ENCODE measurements around the gene CPED1.
"Not testable (repeated sequence)": the region's sequence is repeated elsewhere in the genome, so short reads cannot be mapped to it uniquely, and the experiment has no call there.

The CPED1 gene

DNA sequence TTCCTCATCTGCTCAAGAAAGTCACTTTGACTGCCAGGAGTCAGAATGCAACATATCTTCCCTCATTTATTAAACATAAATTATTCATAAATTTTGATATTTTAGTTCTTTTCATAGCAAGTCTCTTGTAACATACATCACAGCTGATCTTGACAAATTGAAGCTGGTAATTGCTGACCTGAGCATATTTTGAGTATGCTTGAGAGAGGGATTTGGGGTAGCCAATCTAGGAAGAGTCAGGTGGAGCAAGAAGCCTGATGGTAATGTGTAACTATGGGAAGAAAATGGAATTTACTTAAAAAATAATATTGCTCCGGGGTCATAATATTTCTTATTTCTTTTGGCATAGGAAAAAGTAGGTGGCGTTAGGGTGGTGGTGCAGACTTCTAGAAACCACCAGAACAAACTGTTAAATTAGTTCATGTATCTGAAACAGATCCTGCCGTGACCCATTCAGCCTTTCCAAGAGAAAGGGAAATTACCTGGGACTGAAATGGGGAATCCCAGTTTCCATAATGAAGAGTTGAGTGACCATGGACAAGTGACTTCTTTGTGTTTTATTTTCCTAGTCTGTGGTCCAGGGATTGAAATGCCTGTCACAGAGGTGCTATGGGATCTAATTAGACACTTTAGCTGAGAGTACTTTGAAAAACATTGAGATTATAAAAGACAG is 12.9 kb downstream of the CPED1 start:
- TF ChIP-seq, protein P1, sequence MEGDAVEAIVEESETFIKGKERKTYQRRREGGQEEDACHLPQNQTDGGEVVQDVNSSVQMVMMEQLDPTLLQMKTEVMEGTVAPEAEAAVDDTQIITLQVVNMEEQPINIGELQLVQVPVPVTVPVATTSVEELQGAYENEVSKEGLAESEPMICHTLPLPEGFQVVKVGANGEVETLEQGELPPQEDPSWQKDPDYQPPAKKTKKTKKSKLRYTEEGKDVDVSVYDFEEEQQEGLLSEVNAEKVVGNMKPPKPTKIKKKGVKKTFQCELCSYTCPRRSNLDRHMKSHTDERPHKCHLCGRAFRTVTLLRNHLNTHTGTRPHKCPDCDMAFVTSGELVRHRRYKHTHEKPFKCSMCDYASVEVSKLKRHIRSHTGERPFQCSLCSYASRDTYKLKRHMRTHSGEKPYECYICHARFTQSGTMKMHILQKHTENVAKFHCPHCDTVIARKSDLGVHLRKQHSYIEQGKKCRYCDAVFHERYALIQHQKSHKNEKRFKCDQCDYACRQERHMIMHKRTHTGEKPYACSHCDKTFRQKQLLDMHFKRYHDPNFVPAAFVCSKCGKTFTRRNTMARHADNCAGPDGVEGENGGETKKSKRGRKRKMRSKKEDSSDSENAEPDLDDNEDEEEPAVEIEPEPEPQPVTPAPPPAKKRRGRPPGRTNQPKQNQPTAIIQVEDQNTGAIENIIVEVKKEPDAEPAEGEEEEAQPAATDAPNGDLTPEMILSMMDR (IDR thresholded peaks at IDR 0.05; ENCODE audit: insufficient read depth, low read depth, low read length, missing control alignments): no peak
- DNase-seq (ENCODE audit: low read depth): no peak
- no peak overlapping the region for H3K4me3 ChIP-seq (ENCODE audit: low read depth, low read length)

GRCh38 chr7:121002048-121002756 is 13.7 kb downstream of the CPED1 start:
- no peak overlapping the region for H3K4me3 ChIP-seq (ENCODE audit: low read depth, low read length)
- DNase-seq (ENCODE audit: low read depth): no peak
- TF ChIP-seq, protein P1 (IDR thresholded peaks at IDR 0.05; ENCODE audit: insufficient read depth, low read depth, low read length, missing control alignments): no peak

GRCh38 chr7:121002757-121003200 is 14.3 kb downstream of the CPED1 start:
- no peak overlapping the region for H3K4me3 ChIP-seq (ENCODE audit: low read depth, low read length)
- TF ChIP-seq, protein P1 (IDR thresholded peaks at IDR 0.05; ENCODE audit: insufficient read depth, low read depth, low read length, missing control alignments): no peak
- DNase-seq (ENCODE audit: low read depth): no peak

- TF ChIP-seq, protein P1 (IDR thresholded peaks at IDR 0.05; ENCODE audit: insufficient read depth, low read depth, low read length, missing control alignments): no peak
These were observed 15.6 kb downstream of the CPED1 start for GRCh38 chr7:121003986-121004685.

GRCh38 chr7:121005058-121005457 is 16.5 kb downstream of the CPED1 start:
- not testable (repeated sequence) for DNase-seq (ENCODE audit: low read depth); H3K4me3 ChIP-seq (ENCODE audit: low read depth, low read length)

More at GRCh38 chr7:121003986-121004685, 15.6 kb downstream of the CPED1 start:
- no peak for DNase-seq (ENCODE audit: low read depth)
- no peak overlapping the region for H3K4me3 ChIP-seq (ENCODE audit: low read depth, low read length)

DNA sequence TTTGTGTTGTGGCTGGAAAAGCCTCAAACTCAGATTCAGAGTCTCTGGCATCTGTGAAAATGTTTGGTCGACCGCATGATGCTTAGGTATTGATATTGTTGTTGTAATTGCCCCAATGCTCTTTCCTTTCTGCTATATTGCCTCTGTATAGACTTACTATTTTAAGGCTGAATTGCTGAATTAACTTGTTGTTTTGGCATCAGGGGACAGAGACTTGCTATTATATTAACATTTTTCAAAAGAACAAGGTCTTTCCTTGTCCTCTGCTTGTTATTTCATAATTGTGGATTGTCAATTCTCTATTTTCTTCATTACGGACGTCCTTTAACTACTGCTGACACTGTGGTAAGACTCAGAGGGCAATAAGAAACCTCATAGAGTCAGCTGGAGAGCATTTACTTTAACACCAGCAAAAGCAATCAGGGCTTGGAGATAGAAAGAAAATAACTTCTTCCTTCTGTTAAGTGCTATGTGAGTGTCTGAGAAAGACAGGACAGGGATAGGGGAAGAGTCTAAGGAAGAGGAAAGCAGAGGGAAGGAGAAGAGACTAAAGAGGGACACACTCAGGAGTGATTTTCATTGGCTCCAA is 17.6 kb downstream of the CPED1 start:
- TF ChIP-seq, protein P1 (IDR thresholded peaks at IDR 0.05; ENCODE audit: insufficient read depth, low read depth, low read length, missing control alignments): no peak
- no peak for DNase-seq (ENCODE audit: low read depth)
- H3K4me3 ChIP-seq (ENCODE audit: low read depth, low read length): no peak overlapping the region
